OCI-LY3 (cell line): ENCODE measurements around the gene TRERF1.
A peak's percentile ranks its signal among the peaks of the same experiment; 100 is the strongest.

Source experiments
- H2AFZ ChIP-seq: fragments of 200-600, 300-600 bp; shearing (Covaris generic); 2 replicates; pipeline ENCODE4 v1.6.0; 2014; ENCODE audit warnings: antibody characterized with exemption, low read depth, low read length
- H3K27ac ChIP-seq: fragments of 200-600, 300-600 bp; sonication (generic); 2 replicates; pipeline ENCODE4 v1.5.1; 2014; ENCODE audit warnings: mild to moderate bottlenecking, low read length, moderate library complexity, mixed read lengths
- H3K27me3 ChIP-seq: fragments of 200-600, 300-600 bp; sonication (generic); 2 replicates; pipeline ENCODE4 v1.6.1; 2014; ENCODE audit warnings: low read depth, low read length, mixed read lengths
- H3K36me3 ChIP-seq: fragments of 200-600, 300-600 bp; sonication (generic); replicated peaks from 2 replicates; pipeline ENCODE3; 2014; ENCODE audit warnings: low read depth, low read length, mixed read lengths
- H3K4me1 ChIP-seq: fragments of 300-600, 200-600 bp; sonication (generic); 2 replicates; pipeline ENCODE4 v1.6.1; 2014; ENCODE audit warnings: low read length, mixed read lengths
- H3K4me2 ChIP-seq: fragments of 200-600, 300-600 bp; sonication (generic); 2 replicates; pipeline ENCODE4 v1.6.1; 2014; ENCODE audit warnings: low read length, mixed read lengths
- H3K4me3 ChIP-seq: fragments of 300-600, 200-600 bp; sonication (generic); 2 replicates; pipeline ENCODE4 v1.5.1; 2014; ENCODE audit warnings: antibody characterized with exemption, mild to moderate bottlenecking, low read length, moderate library complexity
- H3K79me2 ChIP-seq: fragments of 300-600, 200-600 bp; shearing (Covaris generic); 2 replicates; pipeline ENCODE4 v1.6.1; 2014; ENCODE audit warnings: mild to moderate bottlenecking, low read length, mixed read lengths
- H3K9ac ChIP-seq: fragments of 300-600, 200-600 bp; shearing (Covaris generic); 2 replicates; pipeline ENCODE4 v1.6.0; 2014; ENCODE audit warnings: mild to moderate bottlenecking, low read length, moderate library complexity
- H3K9me3 ChIP-seq: fragments of 200-600, 300-600 bp; shearing (Covaris generic); 2 replicates; pipeline ENCODE4 v1.6.1; 2014; ENCODE audit warnings: low read length, mixed read lengths; ENCODE audit not compliant: insufficient read depth
- H4K20me1 ChIP-seq: fragments of 200-600, 300-600 bp; sonication (generic); 2 replicates; pipeline ENCODE4 v1.6.1; 2016; ENCODE audit warnings: low read length, mixed read lengths; ENCODE audit not compliant: insufficient read depth
- CTCF ChIP-seq: fragments of 200-600, 300-600 bp; sonication (generic); IDR thresholded peaks from 2 replicates; pipeline ENCODE4 v1.5.1; 2014; ENCODE audit warnings: antibody characterized with exemption, low read length, low read depth
- EZH2phosphoT487 ChIP-seq: fragments of 200-600 bp; shearing (Covaris generic); IDR thresholded peaks from 2 replicates; pipeline ENCODE4 v1.6.1; 2018; ENCODE audit warnings: antibody characterized with exemption, mixed run types, low read depth

Gene TRERF1

DNA sequence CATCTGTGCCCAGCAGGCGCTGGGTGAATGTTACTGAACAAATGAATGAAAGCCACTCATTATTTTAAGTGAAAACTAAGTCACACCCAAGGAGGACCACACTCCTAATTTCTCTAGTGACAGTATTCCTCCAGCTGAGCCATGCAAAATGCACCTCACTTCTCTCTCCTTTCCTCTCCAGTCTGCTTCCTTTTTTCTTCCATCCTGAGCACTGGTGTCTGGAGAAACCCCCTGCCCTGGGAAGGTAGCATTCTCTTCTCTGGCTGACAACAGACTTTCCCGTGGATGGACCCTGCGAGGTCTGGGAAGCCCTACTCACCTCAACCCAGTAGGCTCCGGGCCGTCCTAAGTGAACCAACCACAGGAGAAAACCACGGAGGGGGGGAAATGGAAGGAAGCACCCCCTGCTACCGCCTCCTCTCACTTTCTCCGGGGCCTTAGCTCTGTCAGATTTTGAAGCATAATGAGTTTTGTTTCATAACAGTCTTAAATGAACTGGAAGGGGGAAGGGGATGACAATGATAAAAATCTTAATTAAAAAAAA is 22.6 kb downstream of the TRERF1 start:
- Histone ChIP-seq H3K4me3 (peak overlapping the region; percentile 52), H3K9ac (peak overlapping the region; percentile 56), H3K27ac (peak overlapping the region; percentile 89), H3K36me3 (peaks cover 33% of the 10 kb centered on the region), H3K4me1 (peaks cover 60% of the 10 kb centered on the region), H3K4me2 (peak overlapping the region; percentile 76), H3K27me3 (no peaks in the 10 kb centered on the region), H3K9me3 (peaks cover 12% of the 10 kb centered on the region), H4K20me1 (peaks cover 14% of the 10 kb centered on the region; the same call in 1 of the 2 replicates), H3K79me2 (peaks cover 58% of the 10 kb centered on the region), H2AFZ (no peak overlapping the region)
- TF ChIP-seq EZH2phosphoT487 (no peak), CTCF (no peak)

GRCh38 chr6:42428326-42429041 is 23.2 kb downstream of the TRERF1 start:
- Histone ChIP-seq H3K4me1 (peaks cover 66% of the 10 kb centered on the region), H3K36me3 (peaks cover 26% of the 10 kb centered on the region), H4K20me1 (peaks cover 20% of the 10 kb centered on the region; the same call in 1 of the 2 replicates), H3K4me3 (peak overlapping the region; percentile 52), H3K9ac (peak overlapping the region; percentile 56), H3K27ac (peak overlapping the region; percentile 89), H2AFZ (no peak overlapping the region), H3K9me3 (peaks cover 5% of the 10 kb centered on the region; the same call in 1 of the 2 replicates), H3K27me3 (no peaks in the 10 kb centered on the region), H3K79me2 (peaks cover 54% of the 10 kb centered on the region), H3K4me2 (peak overlapping the region; percentile 76)
- TF ChIP-seq CTCF, result no peak
- TF ChIP-seq EZH2phosphoT487, result no peak

GRCh38 chr6:42427871-42428270 is 23.9 kb downstream of the TRERF1 start:
- Histone ChIP-seq H3K27me3 (no peaks in the 10 kb centered on the region), H3K4me1 (peaks cover 72% of the 10 kb centered on the region), H3K9ac (peak overlapping the region; percentile 39; the same call in 1 of the 2 replicates), H3K79me2 (peaks cover 51% of the 10 kb centered on the region), H4K20me1 (peaks cover 25% of the 10 kb centered on the region; the same call in 1 of the 2 replicates), H3K4me2 (peak overlapping the region; percentile 76), H3K36me3 (peaks cover 20% of the 10 kb centered on the region), H2AFZ (no peak overlapping the region), H3K27ac (peak overlapping the region; percentile 89), H3K9me3 (no peaks in the 10 kb centered on the region), H3K4me3 (peak overlapping the region; percentile 29)
- no peak for TF ChIP-seq EZH2phosphoT487
- TF ChIP-seq CTCF, result no peak

GRCh38 chr6:42426191-42426590 is 25.5 kb downstream of the TRERF1 start:
- TF ChIP-seq CTCF (no peak), EZH2phosphoT487 (no peak)
- no peak overlapping the region for H3K27ac ChIP-seq
- no peak overlapping the region for H3K4me3 ChIP-seq
- peaks cover 75% of the 10 kb centered on the region for H3K4me1 ChIP-seq
- H3K9ac ChIP-seq, result no peak overlapping the region
- peaks cover 54% of the 10 kb centered on the region for H3K79me2 ChIP-seq
- H3K9me3 ChIP-seq, result no peaks in the 10 kb centered on the region
- no peak overlapping the region for H2AFZ ChIP-seq
- no peaks in the 10 kb centered on the region for H3K27me3 ChIP-seq
- H3K4me2 ChIP-seq, result no peak overlapping the region
- H3K36me3 ChIP-seq, result peaks cover 15% of the 10 kb centered on the region
- H4K20me1 ChIP-seq, result peaks cover 21% of the 10 kb centered on the region; the same call in 1 of the 2 replicates
